Transverse colon (tissue), 3 donors: ENCODE data around the gene GCC1.

Experiments used
- EP300 ChIP-seq: sonication (generic); formaldehyde crosslinking; IDR thresholded peaks from one replicate; pipeline ENCODE4 v1.6.1; 2017; ENCODE audit warnings: antibody characterized with exemption, low read depth
- POLR2A ChIP-seq: fragments of 450-650 bp; IDR thresholded peaks from one replicate; pipeline ENCODE4 v1.6.1; 2016; ENCODE audit warnings: antibody characterized with exemption, mild to moderate bottlenecking, moderate library complexity
- TF ChIP-seq, protein P1 (sequence below), 5 experiments: fragments of 200-600 bp in 3 of 5; fragments of 450-650 bp in 2 of 5; sonication (generic) in 3 of 5; IDR thresholded peaks; 1 replicate in 2 of 5; 2 replicates in 3 of 5; pipeline ENCODE4 v1.5.1; 2016 to 2017; ENCODE audit warnings: antibody characterized with exemption in 5 of 5, inconsistent platforms in 3 of 5, mild to moderate bottlenecking in 2 of 5, moderate library complexity in 1 of 5

DNA sequence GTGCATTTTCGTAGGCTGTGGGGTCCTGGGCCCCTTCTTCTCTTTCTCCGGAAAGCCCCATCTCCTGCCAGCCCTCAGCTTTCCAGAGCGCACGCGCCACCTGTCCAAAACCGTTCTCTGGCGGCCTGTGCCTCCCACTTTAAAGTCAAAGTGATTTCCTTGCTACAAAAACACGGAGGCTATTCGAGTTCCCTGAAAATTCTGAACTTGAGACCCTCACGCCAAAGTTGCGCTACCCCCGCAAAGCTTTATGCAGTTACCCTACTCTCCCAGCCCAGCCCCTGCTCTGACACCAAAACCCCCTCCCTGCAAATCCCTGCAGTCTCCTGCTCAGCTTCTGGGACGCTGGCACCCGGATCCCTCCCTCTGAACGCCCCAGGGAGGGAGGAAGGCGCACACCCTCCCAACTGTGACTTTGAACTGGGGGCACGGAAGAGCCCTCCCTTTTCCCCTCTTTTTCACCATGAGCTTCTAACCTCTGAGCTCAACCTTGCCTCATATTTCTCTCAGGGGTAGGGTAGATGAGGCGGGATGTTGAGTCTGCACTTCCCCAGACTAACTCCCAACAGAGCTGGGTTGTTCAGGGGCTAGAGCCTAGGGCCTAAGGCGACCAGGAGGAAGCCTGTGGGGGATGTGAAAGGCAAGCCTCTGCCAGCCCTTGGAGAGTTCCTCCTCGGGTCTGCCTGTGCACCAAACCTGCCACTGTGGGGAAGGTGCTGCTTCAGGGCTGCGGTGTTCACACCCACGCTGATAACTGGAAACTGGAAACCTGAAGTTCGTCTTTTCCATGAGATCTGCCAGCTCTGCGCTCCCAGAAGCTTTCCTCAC is 35.2 kb upstream of the GCC1 start:
- TF ChIP-seq, protein P1, sequence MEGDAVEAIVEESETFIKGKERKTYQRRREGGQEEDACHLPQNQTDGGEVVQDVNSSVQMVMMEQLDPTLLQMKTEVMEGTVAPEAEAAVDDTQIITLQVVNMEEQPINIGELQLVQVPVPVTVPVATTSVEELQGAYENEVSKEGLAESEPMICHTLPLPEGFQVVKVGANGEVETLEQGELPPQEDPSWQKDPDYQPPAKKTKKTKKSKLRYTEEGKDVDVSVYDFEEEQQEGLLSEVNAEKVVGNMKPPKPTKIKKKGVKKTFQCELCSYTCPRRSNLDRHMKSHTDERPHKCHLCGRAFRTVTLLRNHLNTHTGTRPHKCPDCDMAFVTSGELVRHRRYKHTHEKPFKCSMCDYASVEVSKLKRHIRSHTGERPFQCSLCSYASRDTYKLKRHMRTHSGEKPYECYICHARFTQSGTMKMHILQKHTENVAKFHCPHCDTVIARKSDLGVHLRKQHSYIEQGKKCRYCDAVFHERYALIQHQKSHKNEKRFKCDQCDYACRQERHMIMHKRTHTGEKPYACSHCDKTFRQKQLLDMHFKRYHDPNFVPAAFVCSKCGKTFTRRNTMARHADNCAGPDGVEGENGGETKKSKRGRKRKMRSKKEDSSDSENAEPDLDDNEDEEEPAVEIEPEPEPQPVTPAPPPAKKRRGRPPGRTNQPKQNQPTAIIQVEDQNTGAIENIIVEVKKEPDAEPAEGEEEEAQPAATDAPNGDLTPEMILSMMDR (IDR thresholded peaks at IDR 0.05), result no peak
- TF ChIP-seq POLR2A (no peak), EP300 (no peak)
